Measurements from ENCODE around the gene ASXL2. TPM values are rescaled to one million over a fixed set of nuclear protein-coding genes. Genes with fewer than 3 reads are reported as not detected.
A peak's percentile ranks its signal among the peaks of the same experiment; 100 is the strongest.
"Not testable (repeated sequence)": the region's sequence is repeated elsewhere in the genome, so short reads cannot be mapped to it uniquely, and the experiment has no call there.

ASXL2 gene
- total RNA-seq, 4 donors from 2014 or later, result 12.5 to 24.5 (median 21.0) TPM

DNA sequence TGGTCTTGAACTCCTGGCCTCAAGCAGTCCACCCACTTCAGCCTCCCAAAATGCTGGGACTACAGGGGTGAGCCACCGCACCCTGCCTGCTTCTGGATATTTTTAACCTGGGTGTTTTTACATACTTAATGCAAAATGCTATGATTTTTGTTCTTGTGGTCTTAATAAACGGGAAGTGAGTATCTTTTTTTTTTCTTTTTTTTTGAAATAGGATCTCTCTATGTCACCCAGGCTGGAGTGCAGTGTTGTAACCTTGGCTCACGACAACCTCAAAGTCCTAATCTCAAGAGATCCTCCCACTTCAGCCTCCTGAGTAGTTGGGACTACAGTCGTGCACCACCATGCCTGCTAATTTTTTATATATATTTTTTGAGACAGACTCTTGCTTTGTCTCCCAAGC, 19.2 kb upstream of the ASXL2 start:
- no peaks in the 10 kb centered on the region for H3K36me3 ChIP-seq
- DNase-seq (no peak), ATAC-seq (no peak)
- no peaks in the 10 kb centered on the region for H3K9me3 ChIP-seq
- intact Hi-C loops (cut with DNase I; ENCODE audit: low total_unique reads), result loop anchor here (5.0 kb wide), 1 partner anchor 45 kb away; no protein-coding TSS in a partner anchor
- H3K4me3 ChIP-seq, result no peak overlapping the region
- no peaks in the 10 kb centered on the region for H3K27me3 ChIP-seq
- TF ChIP-seq, protein P1, sequence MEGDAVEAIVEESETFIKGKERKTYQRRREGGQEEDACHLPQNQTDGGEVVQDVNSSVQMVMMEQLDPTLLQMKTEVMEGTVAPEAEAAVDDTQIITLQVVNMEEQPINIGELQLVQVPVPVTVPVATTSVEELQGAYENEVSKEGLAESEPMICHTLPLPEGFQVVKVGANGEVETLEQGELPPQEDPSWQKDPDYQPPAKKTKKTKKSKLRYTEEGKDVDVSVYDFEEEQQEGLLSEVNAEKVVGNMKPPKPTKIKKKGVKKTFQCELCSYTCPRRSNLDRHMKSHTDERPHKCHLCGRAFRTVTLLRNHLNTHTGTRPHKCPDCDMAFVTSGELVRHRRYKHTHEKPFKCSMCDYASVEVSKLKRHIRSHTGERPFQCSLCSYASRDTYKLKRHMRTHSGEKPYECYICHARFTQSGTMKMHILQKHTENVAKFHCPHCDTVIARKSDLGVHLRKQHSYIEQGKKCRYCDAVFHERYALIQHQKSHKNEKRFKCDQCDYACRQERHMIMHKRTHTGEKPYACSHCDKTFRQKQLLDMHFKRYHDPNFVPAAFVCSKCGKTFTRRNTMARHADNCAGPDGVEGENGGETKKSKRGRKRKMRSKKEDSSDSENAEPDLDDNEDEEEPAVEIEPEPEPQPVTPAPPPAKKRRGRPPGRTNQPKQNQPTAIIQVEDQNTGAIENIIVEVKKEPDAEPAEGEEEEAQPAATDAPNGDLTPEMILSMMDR (IDR thresholded peaks at IDR 0.05 in 4 of 5, conservative IDR thresholded peaks at IDR 0.05 in 1 of 5), result no peak
- TF ChIP-seq POLR2A (IDR thresholded peaks at IDR 0.05), result no peak
- peaks cover 13 to 15% of the 10 kb centered on the region in 2 donors for H3K4me1 ChIP-seq
- no peak overlapping the region for H3K27ac ChIP-seq
- in situ Hi-C loops (cut with MboI; ENCODE audit: low sequenced_read_pairs in 4 of 4), result no loop called here

DNA sequence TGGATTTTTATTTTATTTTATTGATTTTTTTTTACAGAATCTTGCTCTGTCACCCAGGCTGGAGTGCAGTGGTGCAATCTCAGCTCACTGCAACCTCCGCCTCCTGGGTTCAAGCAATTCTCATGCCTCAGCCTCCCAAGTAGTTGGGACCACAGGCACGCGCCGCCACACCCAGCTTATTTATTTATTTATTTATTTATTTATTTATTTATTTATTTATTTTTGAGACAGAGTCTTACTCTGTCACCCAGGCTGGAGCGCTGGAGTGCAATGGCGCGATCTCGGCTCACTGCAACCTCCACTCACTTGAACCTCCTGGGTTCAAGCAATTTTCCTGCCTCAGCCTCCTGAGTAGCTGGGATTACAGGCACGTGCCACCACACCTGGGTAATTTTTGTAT, 18.0 kb upstream of the ASXL2 start:
- in situ Hi-C loops (cut with MboI; ENCODE audit: low sequenced_read_pairs in 4 of 4); H3K36me3 ChIP-seq; H3K27ac ChIP-seq; H3K27me3 ChIP-seq; ATAC-seq; H3K4me3 ChIP-seq; H3K9me3 ChIP-seq; DNase-seq: not testable (repeated sequence)
- intact Hi-C loops (cut with DNase I; ENCODE audit: low total_unique reads), result loop anchor here (5.0 kb wide), 1 partner anchor 44 kb away; no protein-coding TSS in a partner anchor
- peaks cover 13 to 15% of the 10 kb centered on the region in 2 donors for H3K4me1 ChIP-seq

DNA sequence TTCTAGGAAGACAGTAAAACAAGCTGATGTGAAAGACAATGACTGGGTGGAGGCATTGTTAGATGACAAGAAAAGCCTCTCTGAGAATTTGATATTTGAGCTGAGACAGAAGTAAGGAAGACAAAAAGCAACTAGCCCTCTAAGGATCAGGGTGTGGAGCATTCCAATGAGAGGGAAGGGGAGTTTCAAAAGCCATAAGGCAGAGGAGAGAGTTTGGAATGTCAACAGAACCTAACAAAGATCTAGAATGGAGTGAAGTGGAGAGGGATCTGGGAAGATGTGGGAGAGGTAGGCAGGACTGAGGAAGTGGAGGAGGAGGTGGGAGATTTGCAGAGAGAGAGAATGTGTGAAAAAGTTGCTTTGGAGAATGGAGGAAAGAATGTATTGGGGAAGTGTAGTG, 17.3 kb upstream of the ASXL2 start:
- no peak overlapping the region for H3K4me3 ChIP-seq
- DNase-seq (no peak), ATAC-seq (no peak)
- H3K27ac ChIP-seq, result peak overlapping the region; percentile 73 to 86 (median 78)
- no peaks in the 10 kb centered on the region for H3K36me3 ChIP-seq
- H3K27me3 ChIP-seq, result no peaks in the 10 kb centered on the region
- no peak for TF ChIP-seq POLR2A (IDR thresholded peaks at IDR 0.05)
- TF ChIP-seq, protein P1 (IDR thresholded peaks at IDR 0.05 in 4 of 5, conservative IDR thresholded peaks at IDR 0.05 in 1 of 5), result no peak
- H3K4me1 ChIP-seq, result peaks cover 13 to 15% of the 10 kb centered on the region in 2 donors
- intact Hi-C loops (cut with DNase I; ENCODE audit: low total_unique reads), result loop anchor here (1.0 to 5.0 kb wide), 2 partner anchors 17 to 43 kb away; partner anchors contain the start of gene ASXL2
- in situ Hi-C loops (cut with MboI; ENCODE audit: low sequenced_read_pairs in 4 of 4), result no loop called here
- no peaks in the 10 kb centered on the region for H3K9me3 ChIP-seq

DNA sequence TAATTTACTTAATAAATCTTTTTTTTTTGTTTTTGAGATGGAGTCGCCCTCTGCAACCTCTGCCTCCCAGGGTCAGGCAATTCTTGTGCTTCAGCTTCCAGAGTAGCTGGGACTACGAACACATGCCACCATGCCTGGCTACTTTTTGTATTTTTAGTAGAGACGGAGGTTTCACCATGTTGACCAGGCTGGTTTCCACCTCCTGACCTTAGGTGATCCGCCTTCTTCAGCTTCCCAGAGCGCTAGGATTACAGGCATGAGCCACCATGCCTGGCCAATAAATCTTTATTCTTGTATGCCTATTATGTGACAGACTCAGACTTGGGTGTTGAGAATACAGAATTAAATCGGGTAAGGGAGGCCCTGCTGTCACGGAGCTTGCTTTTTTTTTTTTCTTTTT, 16.7 kb upstream of the ASXL2 start:
- H3K4me1 ChIP-seq, result peaks cover 13 to 15% of the 10 kb centered on the region in 2 donors
- peak; percentile 52 to 67 for DNase-seq
- in situ Hi-C loops (cut with MboI; ENCODE audit: low sequenced_read_pairs in 4 of 4), result no loop called here
- no peak for TF ChIP-seq POLR2A (IDR thresholded peaks at IDR 0.05)
- TF ChIP-seq, protein P1 (IDR thresholded peaks at IDR 0.05 in 4 of 5, conservative IDR thresholded peaks at IDR 0.05 in 1 of 5), result no peak
- intact Hi-C loops (cut with DNase I; ENCODE audit: low total_unique reads), result loop anchor here (1.0 to 5.0 kb wide), 2 partner anchors 17 to 43 kb away; partner anchors contain the start of gene ASXL2
- H3K4me3 ChIP-seq, result no peak overlapping the region
- H3K9me3 ChIP-seq, result no peaks in the 10 kb centered on the region
- no peaks in the 10 kb centered on the region for H3K36me3 ChIP-seq
- ATAC-seq, result peak; percentile 91 to 96
- H3K27me3 ChIP-seq, result no peaks in the 10 kb centered on the region
- H3K27ac ChIP-seq, result peak overlapping the region; percentile 73 to 86 (median 78)

DNA sequence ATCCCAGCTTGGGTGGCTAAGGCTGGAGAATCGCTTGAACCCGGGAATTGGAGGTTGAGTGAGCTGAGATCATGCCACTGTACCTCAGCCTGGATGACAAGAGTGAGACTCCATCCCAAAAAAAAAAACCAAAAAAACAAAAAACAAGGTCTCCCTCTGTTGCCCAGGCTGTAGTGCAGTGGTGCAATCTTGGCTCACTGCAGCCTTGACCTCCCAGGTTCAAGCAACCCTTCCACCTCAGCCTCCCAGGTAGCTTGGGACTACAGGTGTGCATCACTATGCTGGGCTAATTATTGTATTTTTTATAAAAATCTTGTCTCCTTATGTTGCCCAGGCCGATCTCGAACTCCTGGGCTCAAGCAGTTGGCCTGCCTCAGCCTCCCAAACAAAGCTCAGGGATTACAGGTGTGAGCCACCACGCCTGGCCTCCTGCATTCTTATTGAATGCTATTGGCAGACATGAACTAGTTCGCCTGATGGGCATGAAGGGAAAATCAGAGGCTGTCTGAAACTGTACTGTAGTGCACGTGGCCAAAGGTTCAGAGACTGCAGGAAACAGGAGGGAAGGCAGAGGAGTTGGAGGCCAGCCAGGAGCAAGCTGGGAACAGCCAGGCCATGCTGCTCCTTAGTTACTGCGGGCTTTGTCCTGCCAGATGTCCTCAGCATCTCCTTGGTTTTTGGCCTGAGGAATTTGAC, 16.0 kb upstream of the ASXL2 start:
- in situ Hi-C loops (cut with MboI; ENCODE audit: low sequenced_read_pairs in 4 of 4), result no loop called here
- peak; percentile 26 to 28 for ATAC-seq

More for the DNA sequence above, 16.0 kb upstream of the ASXL2 start:
- no peaks in the 10 kb centered on the region for H3K36me3 ChIP-seq
- no peaks in the 10 kb centered on the region for H3K9me3 ChIP-seq
- H3K4me3 ChIP-seq, result no peak overlapping the region
- H3K27ac ChIP-seq, result peak overlapping the region; percentile 73 to 86 (median 78)
- peaks cover 13 to 15% of the 10 kb centered on the region in 2 donors for H3K4me1 ChIP-seq
- H3K27me3 ChIP-seq, result no peaks in the 10 kb centered on the region
- DNase-seq, result peak in 1 of 2 donors; percentile 20
- intact Hi-C loops (cut with DNase I; ENCODE audit: low total_unique reads), result no loop called here
- TF ChIP-seq, protein P1 (IDR thresholded peaks at IDR 0.05 in 4 of 5, conservative IDR thresholded peaks at IDR 0.05 in 1 of 5), result no peak
- no peak for TF ChIP-seq POLR2A (IDR thresholded peaks at IDR 0.05)
